ENCODE data around the gene ANO5. TPM values are rescaled to one million over a fixed set of nuclear protein-coding genes. Genes with fewer than 3 reads are reported as not detected.

Gene ANO5
- polyA plus RNA-seq, 2 donors = 0.16 to 0.31 TPM

GRCh38 chr11:22302368-22302767 lies 109.5 kb downstream of the ANO5 start:
- no peak overlapping the region for H3K27ac ChIP-seq (ENCODE audit: low read depth in 2 of 2, low read length in 1 of 2)
- no peak overlapping the region for H3K4me3 ChIP-seq (ENCODE audit: low read depth in 1 of 2, low read length in 2 of 2)
- H3K4me1 ChIP-seq (ENCODE audit: control insufficient read depth in 2 of 2, insufficient read depth in 2 of 2, low read length in 1 of 2) = no peaks in the 10 kb centered on the region
- no peaks in the 10 kb centered on the region for H3K36me3 ChIP-seq (ENCODE audit: control insufficient read depth in 2 of 2, insufficient read depth in 2 of 2, low read length in 1 of 2)
- no peaks in the 10 kb centered on the region for H3K27me3 ChIP-seq (ENCODE audit: control insufficient read depth in 1 of 2, insufficient read depth in 2 of 2, low read length in 2 of 2)
- no peaks in the 10 kb centered on the region for H3K9me3 ChIP-seq (ENCODE audit: control insufficient read depth in 2 of 2, insufficient read depth in 1 of 2, low read depth in 1 of 2, low read length in 1 of 2)

GRCh38 chr11:22304337-22304961 lies 111.6 kb downstream of the ANO5 start:
- no peak overlapping the region for H3K27ac ChIP-seq (ENCODE audit: low read depth in 2 of 2, low read length in 1 of 2)
- H3K4me1 ChIP-seq (ENCODE audit: control insufficient read depth in 2 of 2, insufficient read depth in 2 of 2, low read length in 1 of 2) = no peaks in the 10 kb centered on the region
- no peak overlapping the region for H3K4me3 ChIP-seq (ENCODE audit: low read depth in 1 of 2, low read length in 2 of 2)
- no peaks in the 10 kb centered on the region for H3K9me3 ChIP-seq (ENCODE audit: control insufficient read depth in 2 of 2, insufficient read depth in 1 of 2, low read depth in 1 of 2, low read length in 1 of 2)
- no peaks in the 10 kb centered on the region for H3K27me3 ChIP-seq (ENCODE audit: control insufficient read depth in 1 of 2, insufficient read depth in 2 of 2, low read length in 2 of 2)
- 39 to 43% methylated on average over 5 of the region's 5 CpGs for WGBS, 2 donors
- H3K36me3 ChIP-seq (ENCODE audit: control insufficient read depth in 2 of 2, insufficient read depth in 2 of 2, low read length in 1 of 2) = no peaks in the 10 kb centered on the region

- H3K27ac ChIP-seq (ENCODE audit: low read depth in 2 of 2, low read length in 1 of 2) = no peak overlapping the region
- H3K9me3 ChIP-seq (ENCODE audit: control insufficient read depth in 2 of 2, insufficient read depth in 1 of 2, low read depth in 1 of 2, low read length in 1 of 2) = no peaks in the 10 kb centered on the region
- H3K36me3 ChIP-seq (ENCODE audit: control insufficient read depth in 2 of 2, insufficient read depth in 2 of 2, low read length in 1 of 2) = no peaks in the 10 kb centered on the region
- no peaks in the 10 kb centered on the region for H3K27me3 ChIP-seq (ENCODE audit: control insufficient read depth in 1 of 2, insufficient read depth in 2 of 2, low read length in 2 of 2)
- H3K4me1 ChIP-seq (ENCODE audit: control insufficient read depth in 2 of 2, insufficient read depth in 2 of 2, low read length in 1 of 2) = no peaks in the 10 kb centered on the region
- 90 to 91% methylated on average over 15 of the region's 15 CpGs for WGBS, 2 donors
- no peak overlapping the region for H3K4me3 ChIP-seq (ENCODE audit: low read depth in 1 of 2, low read length in 2 of 2)
These were observed 124.8 kb downstream of the ANO5 start for GRCh38 chr11:22317656-22318055.

GRCh38 chr11:22331771-22332170 lies 138.9 kb downstream of the ANO5 start:
- H3K9me3 ChIP-seq (ENCODE audit: control insufficient read depth in 2 of 2, insufficient read depth in 1 of 2, low read depth in 1 of 2, low read length in 1 of 2) = no peaks in the 10 kb centered on the region
- WGBS, 2 donors = 53 to 56% methylated on average over 4 of the region's 4 CpGs
- no peak overlapping the region for H3K27ac ChIP-seq (ENCODE audit: low read depth in 2 of 2, low read length in 1 of 2)
- H3K27me3 ChIP-seq (ENCODE audit: control insufficient read depth in 1 of 2, insufficient read depth in 2 of 2, low read length in 2 of 2) = no peaks in the 10 kb centered on the region
- no peaks in the 10 kb centered on the region for H3K36me3 ChIP-seq (ENCODE audit: control insufficient read depth in 2 of 2, insufficient read depth in 2 of 2, low read length in 1 of 2)
- no peaks in the 10 kb centered on the region for H3K4me1 ChIP-seq (ENCODE audit: control insufficient read depth in 2 of 2, insufficient read depth in 2 of 2, low read length in 1 of 2)
- no peak overlapping the region for H3K4me3 ChIP-seq (ENCODE audit: low read depth in 1 of 2, low read length in 2 of 2)

Other genes starting within 250 kb of the ANO5 start
- not detected for gene SLC17A6, start 145.3 kb downstream of the ANO5 start, polyA plus RNA-seq